IPS-15b (cell line): ENCODE results near the gene FOXP4.
"Not testable (repeated sequence)": the region's sequence is repeated elsewhere in the genome, so short reads cannot be mapped to it uniquely, and the experiment has no call there.

ENCODE experiments used
- H3K27me3 ChIP-seq: one replicate; pipeline ENCODE4 v1.6.1; 2013; ENCODE audit warnings: low read length; ENCODE audit not compliant: control insufficient read depth, insufficient read depth
- H3K36me3 ChIP-seq: one replicate; pipeline ENCODE4 v1.6.1; 2013; ENCODE audit warnings: low read length; ENCODE audit not compliant: control insufficient read depth, insufficient read depth
- H3K4me1 ChIP-seq: one replicate; pipeline ENCODE4 v1.6.1; 2013; ENCODE audit warnings: mild to moderate bottlenecking, low read length; ENCODE audit not compliant: control insufficient read depth, insufficient read depth
- H3K4me3 ChIP-seq: one replicate; pipeline ENCODE4 v1.5.1; 2013; ENCODE audit warnings: low read depth, low read length
- H3K9ac ChIP-seq: one replicate; pipeline ENCODE4 v1.6.1; 2013; ENCODE audit warnings: low read depth, mild to moderate bottlenecking, low read length
- H3K9me3 ChIP-seq: one replicate; pipeline ENCODE4 v1.6.1; 2013; ENCODE audit warnings: mild to moderate bottlenecking, low read length; ENCODE audit not compliant: control insufficient read depth, insufficient read depth

FOXP4 gene

GRCh38 chr6:41614715-41615114 is 68.5 kb downstream of the FOXP4 start:
- Histone ChIP-seq H3K4me3 (no peak overlapping the region), H3K9ac (no peak overlapping the region), H3K4me1 (no peaks in the 10 kb centered on the region), H3K36me3 (no peaks in the 10 kb centered on the region), H3K27me3 (no peaks in the 10 kb centered on the region), H3K9me3 (no peaks in the 10 kb centered on the region)

GRCh38 chr6:41615311-41615710 is 69.1 kb downstream of the FOXP4 start:
- H3K27me3 ChIP-seq, result no peaks in the 10 kb centered on the region
- no peaks in the 10 kb centered on the region for H3K4me1 ChIP-seq
- H3K4me3 ChIP-seq, result no peak overlapping the region
- no peak overlapping the region for H3K9ac ChIP-seq
- H3K9me3 ChIP-seq, result no peaks in the 10 kb centered on the region
- H3K36me3 ChIP-seq, result no peaks in the 10 kb centered on the region

GRCh38 chr6:41618598-41618997 is 72.4 kb downstream of the FOXP4 start:
- no peaks in the 10 kb centered on the region for H3K27me3 ChIP-seq
- no peak overlapping the region for H3K4me3 ChIP-seq
- no peaks in the 10 kb centered on the region for H3K36me3 ChIP-seq
- no peaks in the 10 kb centered on the region for H3K9me3 ChIP-seq
- no peak overlapping the region for H3K9ac ChIP-seq
- H3K4me1 ChIP-seq, result peaks cover 6% of the 10 kb centered on the region

DNA sequence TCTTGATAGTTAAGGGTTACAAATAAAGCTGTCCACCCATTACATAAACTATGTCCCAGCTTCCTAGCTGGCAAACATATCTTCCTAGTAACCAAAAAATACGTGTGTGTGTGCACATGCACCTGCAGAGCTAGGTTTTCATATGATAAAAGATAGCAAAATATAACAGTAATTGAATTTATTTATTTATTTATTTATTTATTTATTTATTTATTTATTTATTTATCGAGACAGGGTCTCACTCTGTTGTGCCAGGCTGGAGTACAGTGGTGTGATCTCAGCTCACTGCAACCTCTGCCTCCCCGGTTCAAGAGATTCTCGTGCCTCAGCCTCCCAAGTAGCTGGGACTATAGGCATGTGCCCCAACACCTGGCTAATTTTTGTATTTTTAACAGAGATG is 73.0 kb downstream of the FOXP4 start:
- H3K9ac ChIP-seq, H3K9me3 ChIP-seq, H3K36me3 ChIP-seq, H3K4me1 ChIP-seq, H3K27me3 ChIP-seq, H3K4me3 ChIP-seq: not testable (repeated sequence)

- Histone ChIP-seq H3K9ac (no peak overlapping the region), H3K27me3 (peaks cover 2% of the 10 kb centered on the region), H3K4me1 (peaks cover 6% of the 10 kb centered on the region), H3K4me3 (no peak overlapping the region), H3K9me3 (no peaks in the 10 kb centered on the region), H3K36me3 (no peaks in the 10 kb centered on the region)
Observed at GRCh38 chr6:41621367-41621766, 75.2 kb downstream of the FOXP4 start.

DNA sequence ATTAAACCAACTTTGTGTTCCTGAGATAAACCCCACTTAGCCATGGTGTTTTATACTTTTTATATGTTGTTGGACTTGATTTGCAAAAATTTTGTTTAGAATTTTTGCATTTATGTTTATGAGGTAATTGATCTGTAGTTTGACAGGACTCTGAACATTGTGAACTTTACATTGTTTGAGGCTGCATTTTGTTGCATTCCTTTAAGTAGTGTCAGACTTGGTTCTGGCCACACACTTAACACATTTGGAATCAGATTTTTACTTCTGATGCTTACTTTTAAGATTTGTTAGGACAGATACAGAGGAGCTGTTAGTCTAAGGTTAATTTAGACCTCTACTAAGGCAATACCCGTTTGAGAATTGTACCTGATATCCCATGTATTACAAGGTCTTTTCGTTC is 75.6 kb downstream of the FOXP4 start:
- Histone ChIP-seq H3K36me3 (no peaks in the 10 kb centered on the region), H3K27me3 (peaks cover 2% of the 10 kb centered on the region), H3K9me3 (no peaks in the 10 kb centered on the region), H3K4me3 (no peak overlapping the region), H3K9ac (no peak overlapping the region), H3K4me1 (peaks cover 6% of the 10 kb centered on the region)

DNA sequence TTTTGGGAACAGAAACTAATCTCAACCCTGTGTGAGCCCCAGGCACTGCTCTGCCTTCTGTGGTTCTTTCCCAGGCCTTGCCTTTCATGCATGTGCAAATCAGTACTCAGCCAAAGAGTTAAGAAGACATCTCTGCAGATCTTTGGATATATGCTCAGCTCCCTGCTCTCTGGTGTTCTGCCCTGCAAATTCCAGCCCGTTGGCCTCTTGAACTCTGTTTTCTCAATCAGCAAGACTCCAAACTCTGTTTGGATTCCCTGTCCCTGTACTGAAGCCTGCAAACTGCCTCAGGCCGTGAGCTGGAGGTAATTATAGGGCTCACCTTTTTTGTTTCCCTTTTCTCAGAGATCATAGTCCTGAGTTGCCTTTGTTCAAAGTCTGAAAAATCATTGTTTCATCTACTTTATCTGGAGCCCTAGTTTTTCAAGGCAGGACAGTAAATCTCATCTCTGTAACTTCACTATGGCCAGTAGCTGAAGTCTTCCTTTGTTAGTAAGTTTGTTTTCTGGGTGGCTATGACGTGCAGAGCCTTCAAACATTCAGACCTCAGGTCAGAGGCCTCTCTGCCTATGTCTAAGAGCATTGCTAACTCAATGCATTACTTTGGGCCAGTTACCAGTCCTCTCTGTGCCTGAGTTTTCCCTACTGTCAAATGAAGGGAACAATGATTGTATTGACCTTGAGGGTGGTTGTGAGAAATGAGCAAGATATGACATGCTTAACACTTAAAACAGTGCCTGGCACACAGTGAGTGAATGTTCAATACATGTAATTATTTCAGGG is 76.2 kb downstream of the FOXP4 start:
- Histone ChIP-seq H3K9me3 (no peaks in the 10 kb centered on the region), H3K27me3 (peaks cover 2% of the 10 kb centered on the region), H3K4me3 (no peak overlapping the region), H3K9ac (no peak overlapping the region), H3K4me1 (peaks cover 6% of the 10 kb centered on the region), H3K36me3 (no peaks in the 10 kb centered on the region)

DNA sequence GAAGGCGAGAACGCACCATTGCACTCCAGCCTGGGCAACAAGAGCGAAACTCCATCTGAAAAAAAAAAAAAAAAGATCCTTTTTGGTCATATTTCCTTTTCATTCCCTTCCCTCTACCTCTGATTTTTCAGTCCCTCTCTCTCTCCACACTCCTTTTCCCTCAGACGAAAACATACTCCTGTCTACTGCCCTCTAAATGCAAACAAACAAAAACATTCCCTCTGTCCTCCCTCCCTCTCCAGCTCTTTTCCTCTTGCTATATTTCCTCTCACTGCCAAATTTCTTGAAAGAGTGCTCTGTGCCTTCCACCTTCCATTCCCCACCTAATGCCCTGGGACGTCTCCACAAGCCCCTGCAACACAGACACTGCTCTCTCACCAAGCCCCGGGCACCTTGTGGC is 77.1 kb downstream of the FOXP4 start:
- Histone ChIP-seq H3K36me3 (no peaks in the 10 kb centered on the region), H3K4me1 (peaks cover 6% of the 10 kb centered on the region), H3K27me3 (peaks cover 5% of the 10 kb centered on the region), H3K4me3 (no peak overlapping the region), H3K9me3 (no peaks in the 10 kb centered on the region), H3K9ac (no peak overlapping the region)

- Histone ChIP-seq H3K36me3 (no peaks in the 10 kb centered on the region), H3K9ac (no peak overlapping the region), H3K9me3 (no peaks in the 10 kb centered on the region), H3K4me3 (no peak overlapping the region), H3K4me1 (peaks cover 6% of the 10 kb centered on the region), H3K27me3 (peaks cover 5% of the 10 kb centered on the region)
Observed at GRCh38 chr6:41624621-41625380, 78.6 kb downstream of the FOXP4 start.

- H3K4me1 ChIP-seq, result peaks cover 6% of the 10 kb centered on the region
- H3K36me3 ChIP-seq, result no peaks in the 10 kb centered on the region
- H3K9ac ChIP-seq, result no peak overlapping the region
- H3K27me3 ChIP-seq, result peaks cover 5% of the 10 kb centered on the region
- H3K4me3 ChIP-seq, result no peak overlapping the region
- no peaks in the 10 kb centered on the region for H3K9me3 ChIP-seq
Observed at GRCh38 chr6:41625442-41625841, 79.3 kb downstream of the FOXP4 start.

DNA sequence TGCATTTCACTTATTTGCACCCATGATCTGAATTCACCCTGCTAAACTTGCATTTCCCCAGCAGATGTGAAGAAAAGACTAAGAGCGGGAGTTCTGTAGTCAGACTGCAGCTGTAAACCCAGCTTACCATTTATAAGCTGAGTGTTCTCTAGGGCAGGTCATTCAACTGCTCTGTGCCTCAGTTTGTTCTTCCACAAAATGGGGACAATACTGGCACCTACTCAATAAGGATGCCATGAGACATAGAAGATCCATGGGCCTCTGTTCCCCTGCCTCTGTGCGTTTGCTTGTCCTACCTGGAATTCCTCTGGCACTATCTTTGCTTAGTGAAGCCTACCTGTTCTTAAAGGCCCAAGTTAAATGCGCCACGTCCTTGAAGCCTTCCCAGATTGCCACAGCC is 79.8 kb downstream of the FOXP4 start:
- peaks cover 6% of the 10 kb centered on the region for H3K4me1 ChIP-seq
- no peaks in the 10 kb centered on the region for H3K9me3 ChIP-seq
- H3K4me3 ChIP-seq, result no peak overlapping the region
- no peak overlapping the region for H3K9ac ChIP-seq
- no peaks in the 10 kb centered on the region for H3K36me3 ChIP-seq
- H3K27me3 ChIP-seq, result peaks cover 5% of the 10 kb centered on the region

DNA sequence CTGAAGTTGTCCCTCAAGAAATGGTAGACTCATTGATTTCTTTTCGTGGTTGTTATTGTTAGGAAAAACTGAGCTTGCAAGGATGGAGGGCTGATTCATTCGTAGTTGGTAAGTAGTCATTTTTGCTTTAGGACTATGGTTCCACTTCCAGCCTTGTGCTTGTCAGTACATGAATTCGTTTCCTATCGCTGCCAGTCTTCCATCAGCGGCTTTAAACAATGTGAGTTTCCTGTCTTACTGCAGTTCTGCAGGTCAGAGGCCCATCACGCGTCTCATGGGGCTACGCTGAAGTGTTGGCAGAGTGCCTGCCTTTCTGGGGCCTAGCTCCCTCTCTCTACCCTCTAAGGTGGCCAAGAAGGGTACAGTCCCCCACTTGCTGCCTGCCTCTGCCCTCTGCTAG is 80.7 kb downstream of the FOXP4 start:
- H3K9me3 ChIP-seq, result no peaks in the 10 kb centered on the region
- H3K4me3 ChIP-seq, result no peak overlapping the region
- peaks cover 6% of the 10 kb centered on the region for H3K4me1 ChIP-seq
- no peak overlapping the region for H3K9ac ChIP-seq
- H3K36me3 ChIP-seq, result no peaks in the 10 kb centered on the region
- peaks cover 5% of the 10 kb centered on the region for H3K27me3 ChIP-seq
